HEK293 (cell line): Measurements from ENCODE around the gene PTPRN2.

Experiments
- CTCF ChIP-seq: fragments of 450-650 bp; formaldehyde crosslinking; IDR thresholded peaks from 2 replicates; pipeline ENCODE4 v1.5.1; 2016; ENCODE audit warnings: missing biosample characterization, missing genetic modification characterization
- REST ChIP-seq: fragments of 450-650 bp; formaldehyde crosslinking; IDR thresholded peaks from 2 replicates; pipeline ENCODE4 v1.5.1; 2016; ENCODE audit warnings: missing biosample characterization, missing genetic modification characterization
- SCRT2 ChIP-seq: fragments of 450-650 bp; formaldehyde crosslinking; IDR thresholded peaks from 2 replicates; pipeline ENCODE4 v1.5.1; 2016; ENCODE audit warnings: missing biosample characterization, missing genetic modification characterization
- ZFP3 ChIP-seq: fragments of 450-650 bp; formaldehyde crosslinking; IDR thresholded peaks from 2 replicates; pipeline ENCODE4 v1.5.1; 2016; ENCODE audit warnings: low read depth, missing biosample characterization, missing genetic modification characterization
- ZNF157 ChIP-seq: fragments of 450-650 bp; formaldehyde crosslinking; IDR thresholded peaks from 2 replicates; pipeline ENCODE4 v1.5.1; 2016; ENCODE audit warnings: missing biosample characterization, missing genetic modification characterization
- ZNF214 ChIP-seq: fragments of 450-650 bp; formaldehyde crosslinking; IDR thresholded peaks from 2 replicates; pipeline ENCODE4 v1.5.1; 2017; ENCODE audit warnings: missing biosample characterization, mild to moderate bottlenecking, missing genetic modification characterization, borderline replicate concordance
- ZNF26 ChIP-seq: fragments of 450-650 bp; formaldehyde crosslinking; IDR thresholded peaks from 2 replicates; pipeline ENCODE4 v1.5.1; 2016; ENCODE audit warnings: missing biosample characterization, missing genetic modification characterization
- ZNF792 ChIP-seq: fragments of 450-650 bp; formaldehyde crosslinking; IDR thresholded peaks from 2 replicates; pipeline ENCODE4 v1.5.1; 2016; ENCODE audit warnings: missing biosample characterization, missing genetic modification characterization
- TF ChIP-seq, protein P1 (sequence below): IDR thresholded peaks from 2 replicates; pipeline ENCODE4 v1.6.1; 2011; ENCODE audit warnings: mild to moderate bottlenecking, low read depth, low read length, borderline replicate concordance
- TF ChIP-seq, protein P2 (sequence below): fragments of 450-650 bp; formaldehyde crosslinking; IDR thresholded peaks from 2 replicates; pipeline ENCODE4 v1.5.1; 2016; ENCODE audit warnings: missing biosample characterization, missing genetic modification characterization
- TF ChIP-seq, protein P3 (sequence below): fragments of 450-650 bp; formaldehyde crosslinking; IDR thresholded peaks from 2 replicates; pipeline ENCODE4 v1.5.1; 2016; ENCODE audit warnings: missing biosample characterization, missing genetic modification characterization, low read depth

- TF ChIP-seq CTCF (no peak), ZNF214 (tag by site-specific recombination) (no peak), ZNF26 (tag by site-specific recombination) (no peak), REST (tag by site-specific recombination) (no peak), SCRT2 (tag by site-specific recombination) (no peak), ZNF792 (no peak), ZNF157 (tag by site-specific recombination) (no peak), ZFP3 (no peak)
- TF ChIP-seq, protein P1, sequence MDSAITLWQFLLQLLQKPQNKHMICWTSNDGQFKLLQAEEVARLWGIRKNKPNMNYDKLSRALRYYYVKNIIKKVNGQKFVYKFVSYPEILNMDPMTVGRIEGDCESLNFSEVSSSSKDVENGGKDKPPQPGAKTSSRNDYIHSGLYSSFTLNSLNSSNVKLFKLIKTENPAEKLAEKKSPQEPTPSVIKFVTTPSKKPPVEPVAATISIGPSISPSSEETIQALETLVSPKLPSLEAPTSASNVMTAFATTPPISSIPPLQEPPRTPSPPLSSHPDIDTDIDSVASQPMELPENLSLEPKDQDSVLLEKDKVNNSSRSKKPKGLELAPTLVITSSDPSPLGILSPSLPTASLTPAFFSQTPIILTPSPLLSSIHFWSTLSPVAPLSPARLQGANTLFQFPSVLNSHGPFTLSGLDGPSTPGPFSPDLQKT = no peak
- TF ChIP-seq, protein P2, sequence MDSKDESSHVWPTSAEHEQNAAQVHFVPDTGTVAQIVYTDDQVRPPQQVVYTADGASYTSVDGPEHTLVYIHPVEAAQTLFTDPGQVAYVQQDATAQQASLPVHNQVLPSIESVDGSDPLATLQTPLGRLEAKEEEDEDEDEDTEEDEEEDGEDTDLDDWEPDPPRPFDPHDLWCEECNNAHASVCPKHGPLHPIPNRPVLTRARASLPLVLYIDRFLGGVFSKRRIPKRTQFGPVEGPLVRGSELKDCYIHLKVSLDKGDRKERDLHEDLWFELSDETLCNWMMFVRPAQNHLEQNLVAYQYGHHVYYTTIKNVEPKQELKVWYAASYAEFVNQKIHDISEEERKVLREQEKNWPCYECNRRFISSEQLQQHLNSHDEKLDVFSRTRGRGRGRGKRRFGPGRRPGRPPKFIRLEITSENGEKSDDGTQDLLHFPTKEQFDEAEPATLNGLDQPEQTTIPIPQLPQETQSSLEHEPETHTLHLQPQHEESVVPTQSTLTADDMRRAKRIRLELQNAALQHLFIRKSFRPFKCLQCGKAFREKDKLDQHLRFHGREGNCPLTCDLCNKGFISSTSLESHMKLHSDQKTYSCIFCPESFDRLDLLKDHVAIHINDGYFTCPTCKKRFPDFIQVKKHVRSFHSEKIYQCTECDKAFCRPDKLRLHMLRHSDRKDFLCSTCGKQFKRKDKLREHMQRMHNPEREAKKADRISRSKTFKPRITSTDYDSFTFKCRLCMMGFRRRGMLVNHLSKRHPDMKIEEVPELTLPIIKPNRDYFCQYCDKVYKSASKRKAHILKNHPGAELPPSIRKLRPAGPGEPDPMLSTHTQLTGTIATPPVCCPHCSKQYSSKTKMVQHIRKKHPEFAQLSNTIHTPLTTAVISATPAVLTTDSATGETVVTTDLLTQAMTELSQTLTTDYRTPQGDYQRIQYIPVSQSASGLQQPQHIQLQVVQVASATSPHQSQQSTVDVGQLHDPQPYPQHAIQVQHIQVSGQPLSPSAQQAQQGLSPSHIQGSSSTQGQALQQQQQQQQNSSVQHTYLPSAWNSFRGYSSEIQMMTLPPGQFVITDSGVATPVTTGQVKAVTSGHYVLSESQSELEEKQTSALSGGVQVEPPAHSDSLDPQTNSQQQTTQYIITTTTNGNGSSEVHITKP (tag by site-specific recombination) = no peak
- TF ChIP-seq, protein P3, sequence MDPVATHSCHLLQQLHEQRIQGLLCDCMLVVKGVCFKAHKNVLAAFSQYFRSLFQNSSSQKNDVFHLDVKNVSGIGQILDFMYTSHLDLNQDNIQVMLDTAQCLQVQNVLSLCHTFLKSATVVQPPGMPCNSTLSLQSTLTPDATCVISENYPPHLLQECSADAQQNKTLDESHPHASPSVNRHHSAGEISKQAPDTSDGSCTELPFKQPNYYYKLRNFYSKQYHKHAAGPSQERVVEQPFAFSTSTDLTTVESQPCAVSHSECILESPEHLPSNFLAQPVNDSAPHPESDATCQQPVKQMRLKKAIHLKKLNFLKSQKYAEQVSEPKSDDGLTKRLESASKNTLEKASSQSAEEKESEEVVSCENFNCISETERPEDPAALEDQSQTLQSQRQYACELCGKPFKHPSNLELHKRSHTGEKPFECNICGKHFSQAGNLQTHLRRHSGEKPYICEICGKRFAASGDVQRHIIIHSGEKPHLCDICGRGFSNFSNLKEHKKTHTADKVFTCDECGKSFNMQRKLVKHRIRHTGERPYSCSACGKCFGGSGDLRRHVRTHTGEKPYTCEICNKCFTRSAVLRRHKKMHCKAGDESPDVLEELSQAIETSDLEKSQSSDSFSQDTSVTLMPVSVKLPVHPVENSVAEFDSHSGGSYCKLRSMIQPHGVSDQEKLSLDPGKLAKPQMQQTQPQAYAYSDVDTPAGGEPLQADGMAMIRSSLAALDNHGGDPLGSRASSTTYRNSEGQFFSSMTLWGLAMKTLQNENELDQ (tag by site-specific recombination) = no peak
Measured at GRCh38 chr7:158362001-158362400, 225.6 kb downstream of the PTPRN2 start.
